GM12892 (cell line): ENCODE results near the gene ITIH5.

Experiments
- POLR2AphosphoS5 ChIP-seq: IDR thresholded peaks from 2 replicates; pipeline ENCODE4 v1.6.1; 2011; ENCODE audit warnings: low read depth, low read length, control low read depth
- TAF1 ChIP-seq: IDR thresholded peaks from 2 replicates; pipeline ENCODE4 v1.6.1; 2011; ENCODE audit warnings: low read depth, mild to moderate bottlenecking, control low read depth, low read length, borderline replicate concordance

DNA sequence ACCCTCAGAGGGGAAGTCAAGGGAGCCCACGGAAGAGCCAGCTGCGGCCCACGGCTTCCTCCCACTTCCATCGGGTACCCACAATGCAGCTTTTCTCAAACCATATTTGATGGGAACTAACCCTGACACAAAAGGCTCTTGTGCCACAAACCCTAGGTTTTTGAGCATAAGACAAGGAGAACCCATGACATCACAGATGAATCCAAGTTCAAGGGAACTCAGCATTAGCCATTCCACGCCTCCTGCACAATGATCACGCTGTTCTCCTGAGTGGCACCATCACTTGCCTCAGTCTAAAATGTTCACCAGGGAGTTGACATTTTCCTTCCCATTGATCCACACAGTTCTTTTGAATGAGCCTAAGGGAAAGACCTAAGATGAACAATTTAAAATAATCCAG lies 70.4 kb downstream of the ITIH5 start:
- TF ChIP-seq POLR2AphosphoS5 (no peak), TAF1 (no peak)
